GM19397 (cell line): Measurements from ENCODE around the gene GSTCD.
"Not testable (repeated sequence)": the region's sequence is repeated elsewhere in the genome, so short reads cannot be mapped to it uniquely, and the experiment has no call there.

Experiments used
- ATAC-seq: cut with Tn5 transposase; IDR thresholded peaks from one replicate; pipeline ENCODE4 v1.9.1; 2021; ENCODE audit warnings: mild to moderate bottlenecking, moderate library complexity; ENCODE audit not compliant: unreplicated experiment

Gene GSTCD

DNA sequence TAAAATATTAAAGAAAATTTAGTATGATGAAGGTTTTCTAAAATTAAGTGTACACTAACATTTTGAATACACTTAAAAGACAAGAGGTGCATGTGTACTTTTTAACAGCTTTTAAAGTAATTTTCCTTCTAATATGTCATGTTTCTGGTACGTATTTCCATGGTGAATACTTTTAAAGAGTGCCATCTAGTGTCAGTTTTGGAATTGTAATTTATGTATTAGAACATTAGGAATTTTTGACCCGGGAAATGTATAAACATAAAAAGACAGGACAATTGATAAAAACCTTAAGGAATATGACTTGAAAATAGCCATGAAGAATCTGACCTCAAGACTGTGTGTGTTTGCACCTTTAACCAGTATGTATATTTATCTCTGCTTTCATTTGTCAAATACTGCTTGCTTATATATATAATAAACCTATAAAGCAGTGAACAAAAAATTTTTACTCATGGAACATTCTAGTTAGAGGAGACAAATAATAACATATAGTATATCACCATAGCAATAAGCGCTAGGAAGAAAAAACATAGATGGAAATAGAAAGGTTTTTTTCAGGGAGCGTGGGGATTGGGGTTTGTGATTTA, 7.2 kb downstream of the GSTCD start:
- ATAC-seq: no peak

DNA sequence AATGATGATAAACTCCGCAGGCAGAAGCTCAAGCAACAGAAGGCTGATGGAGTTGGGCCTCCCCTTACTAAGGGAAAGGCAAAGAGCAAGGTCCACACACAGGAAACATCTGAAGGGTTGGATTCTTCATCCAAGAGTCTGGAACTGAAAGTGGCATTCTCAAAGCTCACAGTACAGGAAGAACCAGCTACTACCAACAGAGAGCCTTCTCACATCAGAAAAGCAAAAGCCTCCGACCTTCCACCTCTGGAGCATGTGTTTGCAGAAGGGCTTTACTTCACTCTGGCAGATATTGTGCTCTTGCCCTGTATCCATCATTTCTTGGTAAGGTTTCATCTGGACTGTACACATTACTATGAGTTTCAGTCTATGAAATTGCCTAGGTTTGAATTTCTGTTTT, 10.6 kb downstream of the GSTCD start:
- no peak for ATAC-seq

DNA sequence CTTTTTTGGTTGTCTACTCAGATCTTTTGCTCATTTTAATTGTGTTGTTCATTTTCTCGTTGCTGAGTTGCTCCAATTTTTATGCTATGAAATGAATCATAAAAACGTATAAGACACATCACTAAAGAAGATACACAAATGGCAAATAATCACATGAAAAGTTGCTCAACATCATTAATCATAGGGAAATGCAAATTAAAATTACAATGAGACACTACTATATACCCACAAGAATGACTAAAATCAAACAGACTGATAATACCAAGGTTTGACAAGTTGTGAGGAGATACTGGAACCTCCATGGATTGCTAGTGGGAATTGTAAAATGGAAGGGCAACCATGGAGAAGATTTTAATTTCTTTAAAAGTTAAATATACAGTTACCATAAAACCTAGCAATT, 17.0 kb downstream of the GSTCD start:
- no peak for ATAC-seq

DNA sequence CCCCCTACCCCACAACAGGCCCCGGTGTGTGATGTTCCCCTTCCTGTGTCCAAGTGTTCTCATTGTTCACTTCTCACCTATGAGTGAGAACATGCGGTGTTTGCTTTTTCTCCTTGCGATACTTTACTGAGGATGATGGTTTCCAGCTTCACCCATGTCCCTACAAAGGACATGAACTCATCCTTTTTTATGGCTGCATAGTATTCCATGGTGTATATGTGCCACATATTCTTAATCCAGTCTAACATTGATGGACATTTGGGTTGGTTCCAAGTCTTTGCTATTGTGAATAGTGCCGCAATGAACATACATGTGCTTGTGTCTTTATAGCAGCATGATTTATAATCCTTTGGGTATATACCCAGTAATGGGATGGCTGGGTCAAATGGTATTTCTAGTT, 21.3 kb downstream of the GSTCD start:
- ATAC-seq: not testable (repeated sequence)

DNA sequence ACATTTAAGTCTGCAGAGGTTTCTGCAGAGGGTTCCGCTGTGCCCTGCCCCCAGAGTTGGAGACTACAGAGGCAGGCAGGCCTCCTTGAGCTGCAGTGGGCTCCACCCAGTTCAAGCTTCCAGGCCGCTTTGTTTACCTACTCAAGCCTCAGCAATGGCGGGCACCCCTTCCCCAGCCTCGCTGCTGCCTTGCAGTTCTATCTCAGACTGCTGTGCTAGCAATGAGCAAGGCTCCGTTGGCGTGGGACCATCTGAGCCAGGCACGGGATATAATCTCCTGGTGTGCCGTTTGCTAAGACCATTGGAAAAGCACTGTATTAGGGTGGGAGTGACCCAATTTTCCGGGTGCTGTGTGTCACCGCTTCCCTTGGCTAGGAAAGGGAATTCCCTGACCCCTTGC, 26.6 kb downstream of the GSTCD start:
- not testable (repeated sequence) for ATAC-seq

DNA sequence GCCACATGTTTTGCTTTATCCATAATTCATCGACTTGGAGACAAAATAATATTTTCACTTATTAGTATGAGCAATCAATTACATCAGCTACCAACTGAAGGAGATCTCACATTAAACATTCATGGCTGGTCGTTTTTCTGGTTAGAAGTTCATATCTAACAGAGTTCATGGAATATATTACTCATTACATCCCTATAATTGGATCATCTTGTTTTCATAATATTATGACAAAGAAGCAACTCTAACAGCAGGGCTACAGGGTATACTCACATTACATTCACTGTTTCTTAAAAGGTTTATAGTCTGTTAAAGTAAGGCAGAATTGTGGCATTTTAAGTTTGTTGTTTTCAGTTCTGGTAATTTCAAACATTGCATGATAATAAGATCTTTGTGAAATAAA, 33.0 kb downstream of the GSTCD start:
- ATAC-seq: no peak

DNA sequence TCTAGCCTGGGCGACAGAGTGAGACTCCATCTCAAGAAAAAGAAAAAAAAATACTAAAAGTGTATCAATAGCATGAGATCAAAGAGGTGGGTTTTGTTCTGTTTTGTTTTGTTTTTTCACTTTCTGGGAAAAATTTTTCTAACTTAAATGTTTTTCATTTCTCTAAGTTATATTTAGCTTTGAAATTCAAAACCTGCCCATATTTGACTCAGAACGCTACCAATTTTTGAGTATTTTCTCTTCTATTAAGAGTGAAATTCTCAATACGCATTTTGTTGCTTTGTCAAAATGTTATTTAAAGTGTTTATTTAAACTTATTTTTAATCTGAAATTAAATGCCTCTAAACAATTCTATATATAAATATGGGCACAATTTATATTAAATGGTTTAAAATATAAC, 39.6 kb downstream of the GSTCD start:
- no peak for ATAC-seq

DNA sequence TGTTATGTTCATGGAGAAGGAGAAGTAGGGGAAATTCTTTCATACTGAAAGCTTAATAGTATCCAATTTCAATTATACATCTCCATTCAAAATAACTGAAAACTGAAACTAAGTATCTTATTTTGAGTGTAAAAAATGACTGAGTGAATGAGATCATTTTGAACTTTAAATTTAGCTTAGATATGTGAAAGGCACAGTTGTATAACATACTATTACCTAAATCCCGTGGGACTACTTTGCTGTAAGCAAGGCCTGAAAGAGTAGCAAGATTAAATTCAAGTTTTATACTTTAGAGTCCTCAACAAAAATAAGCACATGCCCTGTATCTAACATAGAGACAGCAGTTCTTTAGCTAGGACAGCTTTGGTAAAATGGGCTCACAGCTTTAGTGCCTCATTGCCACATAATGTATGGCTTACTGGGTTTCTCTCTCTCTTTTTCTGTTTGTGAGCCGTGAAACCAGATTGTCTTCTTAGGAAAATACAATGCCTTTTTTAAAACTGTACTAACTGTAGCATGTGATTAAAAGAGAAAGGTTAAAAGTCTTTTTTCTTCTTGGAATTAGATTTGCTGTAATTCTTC, 43.2 kb downstream of the GSTCD start:
- no peak for ATAC-seq

DNA sequence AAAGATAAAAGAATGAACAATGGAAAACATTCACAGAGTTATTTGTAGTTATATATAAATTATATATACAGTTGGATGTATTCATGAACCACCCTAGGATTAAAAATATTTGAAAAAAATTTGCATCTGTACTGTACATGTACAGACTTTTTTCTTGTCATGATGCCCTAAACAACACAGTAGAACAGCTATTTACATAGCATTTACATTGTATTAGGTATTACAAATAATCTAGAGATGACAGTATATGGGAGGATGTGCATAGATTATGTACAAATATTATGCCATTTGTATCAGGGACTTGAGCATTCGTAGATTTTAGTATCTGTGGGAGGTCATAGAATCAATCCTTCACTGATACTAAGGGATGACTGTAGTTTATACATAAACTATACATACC, 44.8 kb downstream of the GSTCD start:
- no peak for ATAC-seq

DNA sequence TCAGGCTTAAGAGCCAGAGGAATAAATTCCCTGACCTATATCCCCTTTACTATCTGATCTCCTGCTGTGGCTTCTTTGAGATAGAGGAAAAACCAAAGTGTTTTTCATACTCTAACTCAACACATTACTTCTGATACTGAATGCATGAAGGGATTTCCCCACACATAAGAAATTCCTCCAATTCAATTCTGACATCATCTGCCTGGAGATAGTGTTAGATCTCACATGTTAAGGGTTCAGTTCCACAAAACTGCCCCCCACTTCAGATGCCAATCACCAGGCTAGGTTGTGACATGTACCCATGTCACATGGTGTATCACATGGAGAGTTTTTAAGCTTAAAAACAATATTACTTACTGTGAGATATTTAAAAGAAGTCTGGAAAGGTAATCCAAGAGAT, 46.8 kb downstream of the GSTCD start:
- ATAC-seq: no peak

DNA sequence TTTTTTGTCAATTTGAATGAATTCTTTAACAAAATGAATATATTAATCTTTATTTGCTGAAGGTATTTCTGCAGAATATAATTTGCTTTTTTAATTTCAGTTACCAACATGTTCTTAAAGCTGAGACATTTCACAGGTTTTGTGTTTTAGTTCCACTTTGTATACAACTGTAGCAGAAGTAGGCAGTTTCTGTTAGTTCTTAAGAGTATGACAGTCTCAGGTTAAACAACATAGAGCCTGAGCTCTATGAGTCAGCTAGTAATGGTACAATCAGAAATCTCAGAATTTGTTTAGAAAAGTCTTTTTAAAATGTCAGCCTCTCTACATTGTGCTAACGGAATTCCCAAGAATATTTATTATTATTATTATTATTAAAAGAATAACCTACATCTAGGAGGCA, 50.4 kb downstream of the GSTCD start:
- no peak for ATAC-seq

DNA sequence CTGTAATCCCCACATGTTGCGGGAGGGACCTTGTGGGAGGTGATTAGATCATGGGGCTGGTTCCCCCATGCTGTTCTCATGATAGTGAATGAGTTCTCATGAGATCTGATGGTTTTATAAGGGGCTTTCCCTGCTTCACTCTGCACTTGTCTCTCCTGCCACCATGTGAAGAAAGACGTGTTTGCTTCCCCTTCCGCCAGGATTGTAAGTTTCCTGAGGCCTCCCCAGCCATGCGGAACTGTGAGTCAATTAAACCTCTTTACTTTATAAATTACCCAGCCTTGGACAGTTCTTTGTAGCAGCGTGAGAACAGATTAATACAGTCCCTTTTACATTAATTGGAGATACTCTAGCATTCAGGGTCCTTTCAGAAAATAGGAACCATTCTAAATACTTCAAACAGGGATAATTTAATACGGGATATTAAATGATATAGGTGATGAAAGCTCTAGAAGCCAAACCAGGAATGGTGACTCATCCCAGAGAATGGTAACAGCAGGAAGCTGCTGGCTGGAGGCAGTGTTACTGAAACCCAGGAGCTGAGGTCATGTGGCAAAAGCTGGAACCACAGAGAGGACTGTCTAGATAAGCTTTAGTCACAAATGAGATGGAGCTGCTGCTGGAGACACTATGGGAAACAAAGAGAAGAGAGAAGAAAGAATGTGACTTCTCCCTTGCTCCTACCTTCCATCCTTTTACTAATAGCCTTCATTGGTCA, 57.3 kb downstream of the GSTCD start:
- no peak for ATAC-seq

DNA sequence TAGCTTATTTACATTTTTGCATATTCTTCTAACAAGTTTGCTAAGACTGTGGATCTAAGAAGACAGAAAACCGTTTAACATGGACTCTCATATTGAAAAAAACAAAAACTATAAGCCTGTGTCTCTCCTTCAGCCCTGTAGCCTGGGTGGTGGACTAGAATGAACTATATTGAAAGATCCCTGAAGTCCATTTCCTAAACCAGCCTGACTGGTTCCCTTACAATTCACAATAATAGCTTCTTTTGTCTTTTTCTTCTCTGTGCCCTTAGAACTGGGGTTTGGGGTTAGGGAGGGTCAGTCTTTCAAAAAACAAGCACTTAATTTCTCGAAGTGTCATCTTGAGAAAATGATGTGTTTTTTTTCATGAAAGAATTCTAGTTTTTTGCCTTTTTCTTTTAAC, 59.0 kb downstream of the GSTCD start:
- no peak for ATAC-seq

DNA sequence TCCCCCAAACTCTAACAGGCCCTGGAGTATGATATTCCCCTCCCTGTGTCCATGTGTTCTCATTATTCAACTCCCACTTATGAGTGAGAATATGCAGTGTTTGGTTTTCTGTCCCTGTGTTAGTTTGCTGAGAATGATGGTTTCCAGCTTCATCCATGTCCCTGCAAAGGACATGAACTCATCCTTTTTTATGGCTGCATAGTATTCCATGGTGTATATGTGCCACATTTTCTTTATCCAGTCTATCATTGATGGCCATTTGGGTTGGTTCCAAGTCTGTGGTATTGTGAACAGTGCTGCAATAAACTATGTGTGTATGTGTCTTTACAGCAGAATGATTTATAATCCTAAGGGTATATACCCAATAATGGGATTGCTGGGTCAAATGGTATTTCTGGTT, 61.9 kb downstream of the GSTCD start:
- ATAC-seq: not testable (repeated sequence)

DNA sequence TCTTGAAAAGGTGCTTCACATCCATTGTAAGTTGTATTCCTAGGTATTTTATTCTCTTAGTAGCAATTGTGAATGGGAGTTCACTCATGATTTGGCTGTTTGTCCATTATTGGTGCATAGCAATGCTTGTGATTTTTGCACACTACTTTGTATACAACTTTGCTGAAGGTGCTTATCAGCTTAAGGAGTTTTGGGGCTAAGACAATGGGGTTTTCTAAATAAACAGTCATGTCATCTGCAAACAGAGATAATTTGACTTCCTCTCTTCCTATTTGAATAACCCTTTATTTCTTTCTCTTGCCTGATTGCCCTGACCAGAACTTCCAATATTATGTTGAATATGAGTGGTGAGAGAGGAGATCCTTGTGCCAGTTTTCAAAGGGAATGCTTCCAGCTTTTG, 63.5 kb downstream of the GSTCD start:
- ATAC-seq: not testable (repeated sequence)

DNA sequence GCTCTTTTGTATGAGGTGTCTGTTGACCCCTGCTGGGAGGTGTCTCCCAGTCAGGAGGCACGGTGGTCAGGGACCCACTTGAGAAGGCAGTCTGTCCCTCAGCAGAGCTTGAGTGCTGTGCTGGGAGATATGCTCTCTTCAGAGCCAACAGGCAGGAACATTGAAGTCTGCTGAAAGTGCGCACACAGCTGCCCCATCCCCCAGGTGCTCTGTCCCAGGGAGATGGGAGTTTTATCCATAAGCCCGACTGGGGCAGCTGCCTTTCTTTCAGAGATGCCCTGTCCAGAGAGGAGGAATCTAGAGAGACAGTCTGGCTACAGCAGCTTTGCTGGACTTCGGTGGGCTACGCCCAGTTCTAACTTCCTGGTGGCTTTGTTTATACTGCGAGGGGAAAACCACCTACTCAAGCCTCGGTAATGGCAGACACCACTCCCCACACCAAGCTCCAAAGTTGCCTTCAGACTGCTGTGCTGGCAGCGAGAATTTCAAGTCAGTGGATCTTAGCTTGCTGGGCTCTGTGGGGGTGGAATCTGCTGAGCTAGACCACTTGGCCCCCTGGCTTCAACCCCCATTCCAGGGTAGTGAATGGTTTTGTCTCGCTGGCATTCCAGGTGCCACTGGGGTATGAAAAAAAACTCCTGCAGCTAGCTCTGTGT, 67.3 kb downstream of the GSTCD start:
- ATAC-seq: not testable (repeated sequence)

DNA sequence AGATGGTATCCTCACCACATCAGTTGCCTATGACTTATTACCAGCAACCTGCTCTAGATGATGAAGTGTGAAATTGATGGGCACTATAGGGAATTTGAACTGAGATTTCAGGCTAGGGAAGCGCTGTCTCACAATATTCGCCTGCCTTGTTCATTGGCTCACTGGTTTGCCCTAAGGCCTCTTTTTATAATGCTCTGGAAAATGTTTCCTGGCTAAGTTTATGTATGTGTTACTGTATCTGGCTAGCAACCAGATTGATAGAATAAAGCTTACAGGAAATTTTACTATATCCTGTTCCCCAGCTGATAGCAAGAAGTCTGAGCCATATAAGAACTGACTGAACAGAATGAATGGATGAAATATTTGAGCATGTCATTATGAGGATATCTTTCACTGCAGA, 71.6 kb downstream of the GSTCD start:
- ATAC-seq: no peak

DNA sequence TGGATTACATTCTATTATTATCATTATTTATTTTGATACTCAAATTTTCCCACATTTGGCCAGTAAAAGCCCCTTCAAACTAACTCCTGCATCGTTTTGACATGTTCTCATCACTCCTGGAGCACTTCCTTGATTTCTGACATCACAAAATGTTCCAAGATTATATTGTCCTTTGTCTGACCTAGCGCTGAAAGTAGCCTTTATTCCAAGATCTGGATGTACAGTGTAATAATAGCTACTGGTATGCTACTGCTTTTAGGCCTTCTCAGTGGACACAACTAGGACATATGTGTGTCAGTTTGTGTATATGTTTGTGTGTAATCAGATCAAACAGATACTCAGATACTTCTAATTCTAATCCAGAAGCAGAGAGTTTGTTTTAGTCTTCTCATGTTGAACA, 76.2 kb downstream of the GSTCD start:
- ATAC-seq: no peak

DNA sequence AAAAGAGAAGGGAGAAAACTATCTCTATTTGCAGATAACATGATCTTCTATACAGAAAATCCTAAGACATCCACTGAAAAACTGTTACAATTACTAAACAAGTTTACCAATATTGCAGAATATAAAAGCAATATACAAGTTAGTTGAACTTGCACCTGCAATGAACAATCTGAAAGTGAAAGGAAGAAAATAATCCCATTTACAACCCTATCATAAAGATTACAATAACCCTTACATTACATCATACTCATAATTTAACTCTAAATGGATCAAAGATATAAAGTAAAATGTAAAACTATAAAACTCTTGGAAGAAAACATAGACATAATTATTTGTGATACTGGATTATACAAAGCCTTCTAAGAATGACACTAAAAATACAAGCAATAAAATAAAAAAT, 77.2 kb downstream of the GSTCD start:
- ATAC-seq: no peak

DNA sequence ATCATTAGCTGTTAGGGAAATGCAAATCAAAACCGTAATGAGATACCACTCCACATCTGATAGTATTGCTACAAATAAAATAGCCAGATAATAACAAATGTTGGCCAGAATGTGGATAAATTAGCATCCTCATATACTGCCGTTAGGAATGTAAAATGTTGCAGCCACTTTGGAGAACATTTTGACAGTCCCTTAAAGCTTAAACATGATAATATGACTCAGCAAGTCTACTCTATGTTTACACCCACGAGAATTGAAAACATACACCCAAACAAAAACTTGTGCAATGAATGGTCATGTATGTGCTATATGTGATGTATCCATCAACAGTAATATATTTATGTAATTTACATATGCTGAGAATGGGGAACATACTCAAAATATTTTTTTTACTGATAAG, 78.2 kb downstream of the GSTCD start:
- no peak for ATAC-seq

DNA sequence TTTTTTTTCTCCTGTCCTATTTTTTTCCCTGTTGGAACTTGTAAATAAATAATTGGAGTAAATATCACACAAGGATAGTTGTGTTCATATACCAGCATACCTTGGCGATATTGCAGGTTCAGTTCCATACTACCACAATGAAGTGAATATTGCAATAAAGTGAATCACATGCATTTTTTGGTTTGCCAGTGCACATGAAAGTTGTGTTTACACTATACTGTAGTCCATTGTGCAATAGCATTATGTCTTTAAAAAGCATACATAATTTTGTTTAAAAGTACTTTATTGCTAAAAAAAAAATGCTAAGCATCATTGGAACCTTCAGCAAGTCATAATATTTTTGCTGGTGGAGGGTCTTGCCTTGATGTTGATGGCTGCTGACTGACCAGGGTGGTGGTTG, 88.6 kb downstream of the GSTCD start:
- ATAC-seq: no peak

DNA sequence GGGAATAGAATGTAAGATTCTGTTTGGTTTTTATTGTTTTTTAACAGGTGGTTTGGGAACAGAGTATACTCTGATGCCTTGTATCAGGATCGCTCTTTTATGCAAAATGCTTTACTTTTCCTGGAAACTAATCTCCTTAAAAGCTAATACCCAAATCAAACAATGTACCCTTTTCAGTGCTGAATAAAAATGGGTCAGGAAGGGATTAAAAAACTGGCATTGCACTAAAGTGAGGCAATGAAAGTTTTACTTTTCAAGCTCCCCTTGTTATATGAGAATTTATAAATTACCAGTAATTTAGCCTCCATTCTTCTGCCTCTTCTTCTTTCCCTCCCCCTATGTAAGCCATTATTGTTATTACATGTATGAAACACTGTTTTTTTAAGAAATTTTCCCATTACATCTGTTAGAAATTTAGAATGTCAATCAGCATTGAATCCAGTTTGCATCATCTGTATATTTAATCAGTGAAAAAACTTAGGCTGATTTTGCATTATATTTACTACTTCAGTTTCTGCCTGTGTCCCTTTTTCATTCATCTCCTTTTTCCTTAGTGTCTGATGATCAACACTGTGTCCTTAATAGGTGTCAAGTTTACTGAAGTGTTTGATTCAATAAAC, 97.0 kb downstream of the GSTCD start:
- ATAC-seq: no peak
